BJ (cell line): Measurements from ENCODE around the gene RDH14. TPM values are rescaled to one million over a fixed set of nuclear protein-coding genes. Genes with fewer than 3 reads are reported as not detected.

ENCODE experiments used
- CTCF ChIA-PET: fragments of 350-600 bp; formaldehyde crosslinking; extraction: SDS; loops from one replicate; lab custom pipeline; 2021; ENCODE audit warnings: antibody characterized with exemption, inconsistent platforms; lab: Yijun Ruan, JAX
- POLR2A ChIA-PET: fragments of 300-600 bp; sonication (Branson Sonifier 250); formaldehyde crosslinking; extraction: SDS; loops from one replicate; lab custom pipeline; 2021; ENCODE audit warnings: antibody characterized with exemption; lab: Charles Lee
- DNase-seq: peaks from one replicate; pipeline ENCODE4 v3.0.0-alpha.2; 2011; ENCODE audit warnings: low read depth
- H3K27me3 ChIP-seq: 2 replicates; pipeline ENCODE4 v1.6.0; 2011; ENCODE audit warnings: low read length; ENCODE audit not compliant: control insufficient read depth, insufficient read depth
- H3K36me3 ChIP-seq: 2 replicates; pipeline ENCODE4 v1.5.1; 2011; ENCODE audit warnings: low read length; ENCODE audit not compliant: control insufficient read depth, insufficient read depth
- H3K4me3 ChIP-seq: 2 replicates; pipeline ENCODE4 v1.5.1; 2011; ENCODE audit warnings: low read depth, mild to moderate bottlenecking, control low read depth, low read length
- CTCF ChIP-seq: IDR thresholded peaks from 2 replicates; pipeline ENCODE4 v1.5.1; 2011; ENCODE audit warnings: low read depth, mild to moderate bottlenecking, control low read depth, inconsistent platforms, low read length, moderate library complexity; ENCODE audit not compliant: insufficient read depth
- polyA minus RNA-seq: library from RNA; depleted of rRNA, polyadenylated mRNA; stranded (reverse); fragments of >200 nt; gene quantifications from 2 replicates; pipeline ENCODE4 v1.2.3, GENCODE V29; 2011; rRNA and poly(A)+ RNA removed
- polyA plus RNA-seq: library from polyadenylated mRNA; depleted of rRNA; stranded (reverse); fragments of >200 nt; gene quantifications from 2 replicates; pipeline ENCODE4 v1.2.3, GENCODE V29; 2011; rRNA removed

The RDH14 gene, protein sequence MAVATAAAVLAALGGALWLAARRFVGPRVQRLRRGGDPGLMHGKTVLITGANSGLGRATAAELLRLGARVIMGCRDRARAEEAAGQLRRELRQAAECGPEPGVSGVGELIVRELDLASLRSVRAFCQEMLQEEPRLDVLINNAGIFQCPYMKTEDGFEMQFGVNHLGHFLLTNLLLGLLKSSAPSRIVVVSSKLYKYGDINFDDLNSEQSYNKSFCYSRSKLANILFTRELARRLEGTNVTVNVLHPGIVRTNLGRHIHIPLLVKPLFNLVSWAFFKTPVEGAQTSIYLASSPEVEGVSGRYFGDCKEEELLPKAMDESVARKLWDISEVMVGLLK
- polyA plus RNA-seq (13.1 and 21.9 TPM in 2 replicates), polyA minus RNA-seq (5.3 and 6.4 TPM in 2 replicates)

- POLR2A ChIA-PET, result interaction anchor here (0.9 to 1.8 kb wide), 2 partner anchors 13 to 93 kb away, joined by 3 to 4 read pairs; no protein-coding TSS in a partner anchor
Observed at GRCh38 chr2:18560031-18560796, at the start of gene RDH14. TSS of gene RDH14 (minus strand) at chr2:18560653. CDS start at chr2:18560572, 81 bp downstream.

GRCh38 chr2:18610090-18610489 lies 49.6 kb upstream of the RDH14 start:
- ChIA-PET CTCF (interaction anchor here (0.8 to 1.4 kb wide), 4 partner anchors 9 to 23 kb away, joined by 3 to 4 read pairs (median 4); no protein-coding TSS in a partner anchor), POLR2A (no interaction called here)
- no peak for TF ChIP-seq CTCF
- DNase-seq, result no peak
- Histone ChIP-seq H3K4me3 (no peak overlapping the region), H3K36me3 (no peaks in the 10 kb centered on the region), H3K27me3 (no peaks in the 10 kb centered on the region)

More at GRCh38 chr2:18560031-18560796, at the start of gene RDH14:
- TF ChIP-seq CTCF, result no peak
- CTCF ChIA-PET, result interaction anchor here (0.6 to 1.4 kb wide), 5 partner anchors 10 to 929 kb away, joined by 3 to 6 read pairs (median 4); no protein-coding TSS in a partner anchor
- Histone ChIP-seq H3K4me3 (peak within 1 kb of the TSS; percentile 82), H3K27me3 (no peaks in the 10 kb centered on the region), H3K36me3 (0 out of 2 replicates have a peak, but pooled peaks cover 1% of the 10 kb centered on the region)
- peak; percentile 39 for DNase-seq

GRCh38 chr2:18605115-18605514 lies 44.7 kb upstream of the RDH14 start:
- ChIA-PET CTCF (interaction anchor here (0.8 kb wide), 1 partner anchor 35 kb away, joined by 3 read pairs; no protein-coding TSS in a partner anchor), POLR2A (interaction anchor here (0.6 kb wide), 1 partner anchor 25 kb away, joined by 4 read pairs; no protein-coding TSS in a partner anchor)
- TF ChIP-seq CTCF, result no peak
- no peak for DNase-seq
- no peaks in the 10 kb centered on the region for H3K27me3 ChIP-seq
- no peaks in the 10 kb centered on the region for H3K36me3 ChIP-seq
- H3K4me3 ChIP-seq, result no peak overlapping the region

- CTCF ChIA-PET, result no interaction called here
- POLR2A ChIA-PET, result interaction anchor here (0.6 kb wide), 1 partner anchor 25 kb away, joined by 4 read pairs; no protein-coding TSS in a partner anchor
- H3K4me3 ChIP-seq, result no peak overlapping the region
- H3K27me3 ChIP-seq, result no peaks in the 10 kb centered on the region
- no peaks in the 10 kb centered on the region for H3K36me3 ChIP-seq
- DNase-seq, result no peak
- no peak for TF ChIP-seq CTCF
Observed at GRCh38 chr2:18604531-18604885, 44.1 kb upstream of the RDH14 start.
